Forelimb muscle (tissue), 1 donor: ENCODE results near the gene SLC25A48. TPM values are rescaled to one million over a fixed set of nuclear protein-coding genes. Genes with fewer than 3 reads are reported as not detected.
"Not testable (repeated sequence)": the region's sequence is repeated elsewhere in the genome, so short reads cannot be mapped to it uniquely, and the experiment has no call there.

Experiments used
- DNase-seq: peaks from one replicate; pipeline ENCODE4 v3.0.0-alpha.2; 2013; ENCODE audit warnings: low read depth
- polyA plus RNA-seq: library from polyadenylated mRNA; unstranded; fragments of 120-200 nt; gene quantifications from one replicate; pipeline ENCODE4 v1.2.1, GENCODE V29; 2013; ENCODE audit not compliant: insufficient read length

Gene SLC25A48
- polyA plus RNA-seq, 1 donor, result 0.19 TPM

GRCh38 chr5:135857630-135858311 is 23.3 kb downstream of the SLC25A48 start:
- no peak for DNase-seq

- DNase-seq, result not testable (repeated sequence)
Observed at GRCh38 chr5:135859186-135859585, 24.7 kb downstream of the SLC25A48 start.

- no peak for DNase-seq
Observed at GRCh38 chr5:135859641-135860040, 25.2 kb downstream of the SLC25A48 start.

- no peak for DNase-seq
Observed at GRCh38 chr5:135861641-135862040, 27.2 kb downstream of the SLC25A48 start.

- DNase-seq, result no peak
Observed at GRCh38 chr5:135862086-135862485, 27.6 kb downstream of the SLC25A48 start.

- no peak for DNase-seq
Observed at GRCh38 chr5:135862744-135863143, 28.3 kb downstream of the SLC25A48 start.

- no peak for DNase-seq
Observed at GRCh38 chr5:135864503-135865435, 30.3 kb downstream of the SLC25A48 start.

- no peak for DNase-seq
Observed at GRCh38 chr5:135866016-135866415, 31.6 kb downstream of the SLC25A48 start.

- no peak for DNase-seq
Observed at GRCh38 chr5:135867599-135867998, 33.1 kb downstream of the SLC25A48 start.

- DNase-seq, result no peak
Observed at GRCh38 chr5:135868681-135869080, 34.2 kb downstream of the SLC25A48 start.

GRCh38 chr5:135869276-135869675 is 34.8 kb downstream of the SLC25A48 start:
- DNase-seq, result no peak

GRCh38 chr5:135869935-135870334 is 35.5 kb downstream of the SLC25A48 start:
- no peak for DNase-seq

GRCh38 chr5:135871268-135871915 is 36.9 kb downstream of the SLC25A48 start:
- DNase-seq, result no peak

GRCh38 chr5:135873831-135874230 is 39.4 kb downstream of the SLC25A48 start:
- DNase-seq, result no peak

GRCh38 chr5:135874461-135874860 is 40.0 kb downstream of the SLC25A48 start:
- DNase-seq, result no peak

- DNase-seq, result no peak
Observed at GRCh38 chr5:135875567-135875966, 41.1 kb downstream of the SLC25A48 start.

GRCh38 chr5:135876146-135876545 is 41.7 kb downstream of the SLC25A48 start:
- no peak for DNase-seq

- DNase-seq, result no peak
Observed at GRCh38 chr5:135877570-135878155, 43.2 kb downstream of the SLC25A48 start.

- no peak for DNase-seq
Observed at GRCh38 chr5:135878156-135878620, 43.7 kb downstream of the SLC25A48 start.

- DNase-seq, result no peak
Observed at GRCh38 chr5:135879591-135879990, 45.1 kb downstream of the SLC25A48 start.

- no peak for DNase-seq
Observed at GRCh38 chr5:135880278-135880677, 45.8 kb downstream of the SLC25A48 start.

- DNase-seq, result no peak
Observed at GRCh38 chr5:135880801-135881200, 46.3 kb downstream of the SLC25A48 start.
